ENCODE results near the gene DHRS9.
A peak's percentile ranks its signal among the peaks of the same experiment; 100 is the strongest.

The DHRS9 gene

GRCh38 chr2:169136885-169137534 lies 67.6 kb downstream of the DHRS9 start:
- DNase-seq = no peak

- no peak for DNase-seq
Measured at GRCh38 chr2:169137924-169138323, 68.6 kb downstream of the DHRS9 start.

- DNase-seq = no peak
Measured at GRCh38 chr2:169139145-169139544, 69.8 kb downstream of the DHRS9 start.

- DNase-seq = no peak
Measured at GRCh38 chr2:169139993-169140767, 70.8 kb downstream of the DHRS9 start.

GRCh38 chr2:169141713-169142352 lies 72.5 kb downstream of the DHRS9 start:
- peak; percentile 42 for DNase-seq

GRCh38 chr2:169143998-169144397 lies 74.6 kb downstream of the DHRS9 start:
- no peak for DNase-seq

All from effector CD8-positive, alpha-beta T cell (primary cell).